Subcutaneous abdominal adipose tissue (tissue), 5 donors: Measurements from ENCODE around the gene SERPINB1.

Experiments
- H3K27ac ChIP-seq: one replicate; pipeline ENCODE4 v1.7.0; 2013; ENCODE audit warnings: low read depth, mild to moderate bottlenecking, inconsistent platforms, low read length, moderate library complexity
- H3K27me3 ChIP-seq, 5 donors: one replicate each; pipeline ENCODE4 v1.7.0; 2013; ENCODE audit warnings: low read length in 5 of 5, inconsistent platforms in 1 of 5; ENCODE audit not compliant: control insufficient read depth in 5 of 5, insufficient read depth in 4 of 5
- H3K36me3 ChIP-seq, 5 donors: one replicate each; pipeline ENCODE4 v1.7.0; 2013; ENCODE audit warnings: low read length in 5 of 5; ENCODE audit not compliant: control insufficient read depth in 5 of 5, insufficient read depth in 5 of 5
- H3K4me1 ChIP-seq, 5 donors: one replicate each; pipeline ENCODE4 v1.7.0; 2013; ENCODE audit warnings: low read length in 5 of 5, mild to moderate bottlenecking in 3 of 5, moderate library complexity in 1 of 5; ENCODE audit not compliant: control insufficient read depth in 5 of 5, insufficient read depth in 5 of 5
- H3K4me3 ChIP-seq, 5 donors: one replicate each; pipeline ENCODE4 v1.7.0; 2013; ENCODE audit warnings: low read length in 5 of 5, low read depth in 1 of 5
- H3K9ac ChIP-seq, 5 donors: one replicate each; pipeline ENCODE4 v1.7.0; 2013; ENCODE audit warnings: low read length in 5 of 5, mild to moderate bottlenecking in 4 of 5, moderate library complexity in 3 of 5
- H3K9me3 ChIP-seq, 5 donors: one replicate each; pipeline ENCODE4 v1.7.0; 2013; ENCODE audit warnings: low read length in 5 of 5; ENCODE audit not compliant: control insufficient read depth in 5 of 5
- donor health status: healthy.
- donor health status: healthy.
- donor health status: healthy.
- donor health status: healthy.
- donor health status: healthy.

The SERPINB1 gene

GRCh38 chr6:2820415-2820814, 21.2 kb downstream of the SERPINB1 start:
- H3K4me3 ChIP-seq, result no peak overlapping the region
- peaks cover 0 to 13% (median 7%) of the 10 kb centered on the region in 5 donors for H3K4me1 ChIP-seq
- no peak overlapping the region for H3K9ac ChIP-seq
- H3K27me3 ChIP-seq, result no peaks in the 10 kb centered on the region
- H3K27ac ChIP-seq, result no peak overlapping the region
- peaks cover 0 to 2% (median 0%) of the 10 kb centered on the region in 5 donors for H3K36me3 ChIP-seq
- peaks cover 0 to 8% (median 2%) of the 10 kb centered on the region in 5 donors for H3K9me3 ChIP-seq

- no peaks in the 10 kb centered on the region for H3K27me3 ChIP-seq
- no peak overlapping the region for H3K9ac ChIP-seq
- H3K4me3 ChIP-seq, result no peak overlapping the region
- H3K4me1 ChIP-seq, result peaks cover 0 to 13% (median 7%) of the 10 kb centered on the region in 5 donors
- peaks cover 0 to 2% (median 0%) of the 10 kb centered on the region in 5 donors for H3K36me3 ChIP-seq
- H3K27ac ChIP-seq, result no peak overlapping the region
- peaks cover 0 to 9% (median 2%) of the 10 kb centered on the region in 5 donors for H3K9me3 ChIP-seq
Measured at GRCh38 chr6:2819978-2820377, 21.7 kb downstream of the SERPINB1 start.

GRCh38 chr6:2819115-2819514, 22.5 kb downstream of the SERPINB1 start:
- no peak overlapping the region for H3K27ac ChIP-seq
- H3K9ac ChIP-seq, result no peak overlapping the region
- peaks cover 0 to 13% (median 7%) of the 10 kb centered on the region in 5 donors for H3K4me1 ChIP-seq
- H3K36me3 ChIP-seq, result no peaks in the 10 kb centered on the region
- no peak overlapping the region for H3K4me3 ChIP-seq
- peaks cover 0 to 9% (median 2%) of the 10 kb centered on the region in 5 donors for H3K9me3 ChIP-seq
- H3K27me3 ChIP-seq, result no peaks in the 10 kb centered on the region

GRCh38 chr6:2818593-2818992, 23.1 kb downstream of the SERPINB1 start:
- H3K36me3 ChIP-seq, result no peaks in the 10 kb centered on the region
- peaks cover 0 to 9% (median 2%) of the 10 kb centered on the region in 5 donors for H3K9me3 ChIP-seq
- no peak overlapping the region for H3K9ac ChIP-seq
- no peak overlapping the region for H3K27ac ChIP-seq
- no peaks in the 10 kb centered on the region for H3K27me3 ChIP-seq
- H3K4me3 ChIP-seq, result no peak overlapping the region
- H3K4me1 ChIP-seq, result peaks cover 0 to 13% (median 7%) of the 10 kb centered on the region in 5 donors

- Histone ChIP-seq H3K27ac (no peak overlapping the region), H3K9ac (no peak overlapping the region)
Measured at GRCh38 chr6:2817903-2818443, 23.7 kb downstream of the SERPINB1 start.

GRCh38 chr6:2816158-2816557, 25.5 kb downstream of the SERPINB1 start:
- Histone ChIP-seq H3K27ac (no peak overlapping the region), H3K9ac (no peak overlapping the region), H3K27me3 (no peaks in the 10 kb centered on the region), H3K4me1 (peaks cover 0 to 13% (median 7%) of the 10 kb centered on the region in 5 donors), H3K36me3 (no peaks in the 10 kb centered on the region), H3K9me3 (peaks cover 0 to 9% (median 2%) of the 10 kb centered on the region in 5 donors), H3K4me3 (no peak overlapping the region)

More at GRCh38 chr6:2817903-2818443, 23.7 kb downstream of the SERPINB1 start:
- H3K27me3 ChIP-seq, result no peaks in the 10 kb centered on the region
- peaks cover 0 to 13% (median 7%) of the 10 kb centered on the region in 5 donors for H3K4me1 ChIP-seq
- no peaks in the 10 kb centered on the region for H3K36me3 ChIP-seq
- H3K9me3 ChIP-seq, result peaks cover 0 to 9% (median 2%) of the 10 kb centered on the region in 5 donors
- no peak overlapping the region for H3K4me3 ChIP-seq

- Histone ChIP-seq H3K27ac (no peak overlapping the region), H3K36me3 (no peaks in the 10 kb centered on the region), H3K9ac (no peak overlapping the region), H3K9me3 (peaks cover 0 to 9% (median 2%) of the 10 kb centered on the region in 5 donors), H3K4me1 (peaks cover 0 to 10% (median under 1%) of the 10 kb centered on the region in 5 donors), H3K27me3 (no peaks in the 10 kb centered on the region), H3K4me3 (no peak overlapping the region)
Measured at GRCh38 chr6:2812695-2813094, 29.0 kb downstream of the SERPINB1 start.

- peaks cover 0 to 10% (median 5%) of the 10 kb centered on the region in 5 donors for H3K4me1 ChIP-seq
- H3K4me3 ChIP-seq, result no peak overlapping the region
- no peaks in the 10 kb centered on the region for H3K27me3 ChIP-seq
- H3K27ac ChIP-seq, result no peak overlapping the region
- H3K9me3 ChIP-seq, result no peaks in the 10 kb centered on the region
- no peaks in the 10 kb centered on the region for H3K36me3 ChIP-seq
- no peak overlapping the region for H3K9ac ChIP-seq
Measured at GRCh38 chr6:2810092-2810671, 31.5 kb downstream of the SERPINB1 start.

GRCh38 chr6:2809015-2809414, 32.6 kb downstream of the SERPINB1 start:
- H3K9ac ChIP-seq, result no peak overlapping the region
- no peaks in the 10 kb centered on the region for H3K36me3 ChIP-seq
- no peak overlapping the region for H3K27ac ChIP-seq
- H3K4me3 ChIP-seq, result no peak overlapping the region
- peaks cover 0 to 10% (median 5%) of the 10 kb centered on the region in 5 donors for H3K4me1 ChIP-seq
- no peaks in the 10 kb centered on the region for H3K27me3 ChIP-seq
- H3K9me3 ChIP-seq, result no peaks in the 10 kb centered on the region

GRCh38 chr6:2807342-2808090, 34.1 kb downstream of the SERPINB1 start:
- no peak overlapping the region for H3K27ac ChIP-seq
- no peak overlapping the region for H3K9ac ChIP-seq
- H3K4me3 ChIP-seq, result no peak overlapping the region
- no peaks in the 10 kb centered on the region for H3K36me3 ChIP-seq
- H3K9me3 ChIP-seq, result no peaks in the 10 kb centered on the region
- H3K4me1 ChIP-seq, result peaks cover 0 to 10% (median 5%) of the 10 kb centered on the region in 5 donors
- H3K27me3 ChIP-seq, result no peaks in the 10 kb centered on the region
